ENCODE measurements around the gene NMRAL1.

Gene NMRAL1

GRCh38 chr16:4501071-4501478, 26.6 kb upstream of the NMRAL1 start:
- DNase-seq = no peak

DNA sequence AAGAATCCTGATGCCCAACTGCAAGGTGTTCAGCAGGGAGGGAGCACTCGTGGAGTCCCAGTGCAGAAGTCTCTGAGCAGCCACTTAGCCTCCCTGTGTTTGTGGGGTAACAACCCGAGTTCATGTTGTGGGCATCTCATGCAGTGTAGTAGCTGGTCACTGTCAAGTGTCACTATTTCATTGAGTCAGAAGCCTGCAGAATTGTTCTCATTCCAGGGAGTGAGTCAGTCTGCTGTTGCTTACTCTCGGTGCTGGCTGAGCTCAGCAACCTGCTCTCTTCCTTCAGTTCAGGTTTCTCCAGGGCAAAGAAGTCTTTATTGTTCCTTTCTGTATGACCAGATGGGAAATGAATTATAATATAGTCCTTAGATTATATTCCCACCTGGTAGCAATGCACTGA, 25.8 kb upstream of the NMRAL1 start:
- DNase-seq = no peak

GRCh38 chr16:4499196-4499555, 24.8 kb upstream of the NMRAL1 start:
- no peak for DNase-seq

DNA sequence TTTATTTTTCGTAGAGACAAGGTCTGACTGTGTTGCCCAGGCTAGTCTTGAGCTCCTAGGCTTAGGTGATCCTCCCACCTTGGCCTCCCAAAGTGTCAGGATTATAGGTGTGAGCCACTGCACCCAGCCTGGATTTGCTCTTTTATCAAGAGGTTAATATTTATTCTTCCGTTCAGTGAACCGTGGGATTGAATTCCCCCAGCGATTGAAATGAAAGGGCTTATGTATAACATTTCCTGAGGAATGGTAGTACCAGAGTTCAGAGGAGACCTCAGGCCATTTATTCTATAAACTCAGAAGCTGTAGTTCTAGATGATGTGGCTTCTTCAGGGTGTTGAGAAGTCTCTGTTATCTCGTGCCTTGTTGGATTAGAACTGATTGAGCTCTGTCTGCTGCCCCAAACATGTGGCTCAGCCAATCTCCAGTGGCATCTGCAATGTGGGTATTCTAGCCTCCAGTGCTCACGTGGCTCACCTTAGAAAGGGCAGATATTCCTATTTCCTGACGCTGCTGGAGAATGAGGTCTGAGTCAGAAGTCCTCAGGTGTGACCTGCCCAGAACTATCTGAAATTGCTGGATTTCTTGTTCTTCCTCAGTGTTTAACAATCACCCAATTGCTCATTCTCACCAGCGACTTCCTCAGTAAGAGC, 24.2 kb upstream of the NMRAL1 start:
- DNase-seq = no peak

GRCh38 chr16:4496305-4496704, 21.9 kb upstream of the NMRAL1 start:
- DNase-seq = no peak

DNA sequence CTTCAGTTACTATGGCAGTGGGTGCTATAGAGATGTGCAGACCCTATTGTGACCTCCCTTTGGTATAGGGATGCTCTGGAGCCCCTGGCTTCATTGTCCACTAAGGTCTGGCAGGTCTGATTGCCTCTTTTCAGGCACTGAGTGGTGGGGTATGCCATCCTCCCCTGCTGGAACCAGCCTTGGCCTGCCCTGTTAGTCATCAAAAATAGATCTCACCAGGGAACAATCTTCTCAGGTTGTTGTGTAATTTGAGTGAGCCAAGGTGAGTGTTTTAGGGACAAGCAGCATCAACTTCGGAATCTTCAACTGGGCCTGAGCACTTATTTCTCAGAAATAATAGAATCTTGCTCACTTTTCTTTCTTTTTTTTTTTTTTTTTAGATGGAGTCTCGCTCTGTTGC, 21.3 kb upstream of the NMRAL1 start:
- DNase-seq = no peak

- no peak for DNase-seq
These were observed 20.5 kb upstream of the NMRAL1 start for GRCh38 chr16:4494746-4495490.

DNA sequence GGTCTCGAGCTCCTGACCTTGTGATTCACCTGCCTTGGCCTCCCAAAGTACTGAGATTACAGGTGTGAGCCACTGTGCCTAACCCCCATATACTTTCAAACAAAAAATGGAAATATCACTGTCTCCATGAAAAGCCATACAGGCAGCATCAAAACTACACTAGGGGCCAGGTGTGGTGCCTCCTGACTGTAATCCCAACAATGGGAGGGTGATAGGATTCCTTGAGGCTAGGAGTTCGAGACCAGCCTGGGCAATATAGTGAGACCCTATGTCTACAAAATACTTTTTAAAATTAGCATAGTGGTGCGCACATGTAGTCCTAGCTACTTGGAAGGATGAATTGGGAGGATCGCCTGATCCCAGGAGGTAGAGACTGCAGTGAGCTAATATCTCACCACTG, 17.5 kb upstream of the NMRAL1 start:
- DNase-seq = no peak

DNA sequence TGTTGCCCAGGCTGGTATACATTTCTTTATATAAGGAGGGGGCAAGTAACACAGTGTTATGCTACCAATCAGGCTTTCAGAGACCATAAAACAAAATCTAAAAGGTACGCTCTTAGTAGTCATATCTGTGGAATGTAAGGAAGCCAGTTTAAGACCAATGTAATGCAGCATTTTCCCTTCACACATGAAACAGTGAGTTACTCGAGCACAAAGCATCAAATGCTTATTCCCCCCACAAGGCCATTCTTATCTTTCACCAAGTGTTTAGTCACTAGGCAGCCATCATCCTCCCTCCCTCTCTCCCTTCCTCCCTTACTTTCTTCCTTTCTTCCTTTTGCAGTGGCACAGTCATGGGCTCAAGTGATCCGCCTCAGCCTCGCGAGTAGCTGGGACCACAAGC, 14.6 kb upstream of the NMRAL1 start:
- no peak for DNase-seq

DNA sequence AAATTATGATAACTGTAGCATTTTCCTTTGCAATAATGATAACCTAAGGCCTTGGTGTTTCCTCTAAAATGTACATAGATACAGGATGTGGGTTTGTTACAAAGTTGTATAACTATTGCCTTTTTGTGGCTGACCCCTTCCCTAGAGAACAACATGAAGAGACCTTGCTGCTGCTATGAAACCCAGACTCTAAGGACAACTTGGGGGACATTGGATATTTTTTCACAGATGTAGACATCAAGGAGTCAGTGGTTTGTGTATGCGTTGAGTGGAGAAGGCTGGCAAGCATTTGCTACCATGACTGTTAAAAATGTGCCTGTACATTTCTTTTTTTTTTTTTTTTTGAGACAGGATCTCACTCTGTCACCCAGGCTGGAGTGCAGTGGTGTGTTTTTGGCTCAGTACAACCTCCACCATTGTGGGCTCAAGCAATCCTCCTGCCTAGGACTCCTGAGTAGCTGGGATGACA, 14.1 kb upstream of the NMRAL1 start:
- no peak for DNase-seq

- DNase-seq = no peak
These were observed 13.6 kb upstream of the NMRAL1 start for GRCh38 chr16:4487955-4488498.

DNA sequence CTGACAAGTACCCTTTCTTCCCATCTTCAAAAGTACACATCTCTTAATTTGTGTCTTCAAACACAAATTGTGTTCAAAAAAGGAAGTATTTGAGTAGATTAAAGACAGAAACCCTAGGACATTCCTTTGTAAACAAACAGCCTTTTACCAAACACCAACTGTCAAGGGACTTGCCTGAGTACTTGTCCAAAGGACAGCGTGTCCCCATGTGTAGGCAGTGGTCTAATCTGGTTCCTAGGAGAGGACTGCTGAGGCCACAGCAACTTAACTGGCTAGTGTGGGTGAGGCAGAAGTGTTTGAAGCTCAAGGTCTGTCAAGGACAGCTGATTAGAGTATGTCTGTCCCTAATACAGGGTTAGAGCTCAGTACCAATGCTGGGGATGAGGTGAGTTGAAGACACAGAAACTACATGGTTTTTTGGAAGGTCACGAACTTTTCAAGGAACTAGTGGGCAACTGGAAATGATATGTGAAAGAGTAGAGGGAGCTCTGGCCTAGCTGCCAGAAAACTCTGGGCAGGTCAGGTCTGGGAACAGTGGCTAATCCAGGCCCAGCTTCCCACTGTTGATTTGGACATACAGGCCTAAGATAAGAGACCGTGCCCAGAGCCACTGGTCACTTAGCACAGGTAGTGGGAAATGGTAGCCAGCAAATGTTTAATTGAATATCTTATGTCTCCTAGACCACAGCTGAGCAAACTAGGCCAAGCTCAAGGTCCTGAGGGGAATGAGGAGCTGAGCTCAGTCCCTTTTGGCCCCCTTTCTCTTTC, 11.9 kb upstream of the NMRAL1 start:
- DNase-seq = no peak

DNA sequence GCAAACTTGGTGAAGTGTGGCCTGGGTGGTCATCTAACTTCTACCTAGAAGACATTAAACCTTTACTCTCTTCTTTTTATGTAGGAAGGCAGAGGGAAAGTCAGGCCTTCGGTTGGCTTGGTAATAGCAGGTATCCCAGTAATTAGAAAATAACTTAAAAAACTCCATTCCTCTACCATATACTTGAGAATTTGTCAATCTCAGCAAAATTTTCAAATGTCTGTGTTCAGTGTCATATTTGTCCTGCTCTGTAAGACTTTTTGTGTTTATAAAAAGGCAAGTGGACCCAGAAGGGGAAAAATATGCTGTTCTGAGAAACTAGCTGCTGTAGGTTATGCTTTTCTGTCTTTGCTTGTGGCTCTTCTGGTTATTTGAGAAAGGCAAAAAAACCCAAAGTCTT, 7.5 kb upstream of the NMRAL1 start:
- no peak for DNase-seq

DNA sequence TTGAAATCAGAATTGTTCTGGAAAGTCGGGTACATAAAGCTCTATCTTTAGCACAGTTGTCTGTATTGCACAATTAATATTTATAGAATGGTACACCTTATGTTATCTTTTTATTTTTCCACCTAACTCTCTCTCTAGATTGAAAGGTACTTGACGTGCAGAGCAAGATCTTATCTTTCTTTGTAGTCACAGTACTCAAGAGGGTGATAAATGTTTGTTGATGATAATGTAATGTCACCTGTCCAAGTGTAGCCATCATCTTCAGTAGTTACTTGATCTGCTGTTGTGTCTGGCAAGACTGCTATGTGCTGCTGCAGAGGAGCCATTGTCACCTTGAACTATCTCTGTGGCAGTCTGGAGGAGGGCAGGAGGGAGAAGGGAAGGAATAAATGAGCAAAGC, 7.1 kb upstream of the NMRAL1 start:
- no peak for DNase-seq

DNA sequence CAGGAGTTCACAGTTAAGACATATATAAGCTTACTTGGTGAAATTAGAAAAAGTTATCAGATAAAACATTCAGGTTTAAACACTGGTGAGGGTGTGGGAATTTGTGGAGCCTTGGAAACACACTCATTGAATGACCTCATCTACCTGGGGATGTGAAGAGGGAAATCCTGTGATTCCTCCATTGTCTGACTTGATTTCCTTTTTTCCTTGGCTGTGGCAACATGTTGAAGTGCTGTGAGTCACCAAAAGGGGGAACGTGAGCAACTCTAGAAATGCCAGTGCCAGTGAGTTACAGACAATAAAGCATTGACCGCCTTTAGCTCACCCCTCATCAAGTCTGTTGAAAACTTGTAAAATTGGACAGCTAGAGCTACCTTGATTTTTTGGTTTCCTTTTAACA, 3.5 kb upstream of the NMRAL1 start:
- DNase-seq = no peak

GRCh38 chr16:4475880-4476788, 1.7 kb upstream of the NMRAL1 start, which contains the start of gene HMOX2:
TSS of gene HMOX2 (plus strand) at chr16:4476398. CDS start at chr16:4505525, 29,127 bp downstream.
- peak; percentile 72 for DNase-seq

DNA sequence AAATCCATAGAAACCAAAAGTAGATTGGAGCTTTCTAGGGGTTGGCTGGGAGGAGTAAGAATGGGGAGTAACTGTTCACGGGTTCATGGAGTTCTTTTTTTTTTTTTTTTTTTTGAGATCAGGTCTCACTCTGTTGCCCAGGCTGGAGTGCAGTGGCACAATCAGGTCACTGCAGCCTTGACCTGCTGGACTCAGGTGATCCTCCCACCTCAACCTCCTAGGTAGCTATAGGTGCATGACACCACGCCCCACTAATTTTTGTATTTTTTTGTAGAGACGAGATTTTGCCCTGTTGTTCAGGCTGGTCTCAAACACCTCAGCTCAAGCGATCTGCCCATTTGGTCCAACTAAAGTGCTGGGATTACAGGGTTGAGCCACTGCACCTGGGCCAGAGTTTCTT, 1.5 kb downstream of the NMRAL1 start:
- DNase-seq = no peak

DNA sequence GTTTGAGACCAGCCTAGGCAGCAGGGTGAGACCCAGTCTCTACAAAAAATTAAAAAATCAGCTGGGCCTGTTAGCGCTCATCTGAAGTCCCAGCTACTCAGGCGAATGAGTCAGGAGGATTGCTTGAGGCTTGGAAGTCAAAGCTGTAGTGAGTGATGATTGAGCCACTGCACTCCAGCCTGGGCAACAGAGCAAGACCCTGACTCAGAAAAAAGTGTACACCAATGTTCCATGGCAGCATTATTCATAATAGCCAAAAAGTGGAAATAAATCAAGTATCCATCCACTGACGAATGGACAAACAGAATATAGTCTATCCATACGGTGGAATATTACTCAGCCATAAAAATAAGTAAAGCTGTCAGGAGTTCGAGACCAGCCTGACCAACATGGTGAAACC, 2.6 kb downstream of the NMRAL1 start:
- no peak for DNase-seq

DNA sequence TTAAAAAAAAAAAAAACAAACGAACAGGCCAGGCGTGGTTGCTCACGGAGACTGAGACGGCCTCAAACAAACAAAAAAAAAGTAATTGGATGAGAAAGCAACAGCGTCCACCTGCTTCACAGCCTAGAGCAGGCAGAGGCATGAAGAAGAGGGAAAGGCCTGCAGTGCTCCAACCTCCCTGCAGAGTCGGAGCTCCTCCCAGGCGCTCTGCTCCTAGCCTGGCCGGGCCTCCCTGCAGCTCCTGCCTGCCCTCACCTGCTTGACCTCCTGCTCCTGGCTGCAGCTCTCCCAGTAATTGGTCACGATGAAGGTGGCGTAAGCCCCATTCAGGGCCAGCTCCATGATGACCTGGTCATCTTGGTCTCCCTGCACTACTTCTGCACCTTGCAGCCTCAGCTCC, 5.5 kb downstream of the NMRAL1 start:
- no peak for DNase-seq

- DNase-seq = no peak
These were observed 6.5 kb downstream of the NMRAL1 start for GRCh38 chr16:4467916-4468315.

- DNase-seq = no peak
These were observed 8.2 kb downstream of the NMRAL1 start for GRCh38 chr16:4465977-4466779.

Measured in NCI-H1694 (cell line).